ENCODE data around the gene HBEGF. TPM values are rescaled to one million over a fixed set of nuclear protein-coding genes. Genes with fewer than 3 reads are reported as not detected.

HBEGF gene
- total and polyA plus RNA-seq, 5 experiments from 2014 or later = 0.06 to 0.44 (median 0.30) TPM; not detected in 2

DNA sequence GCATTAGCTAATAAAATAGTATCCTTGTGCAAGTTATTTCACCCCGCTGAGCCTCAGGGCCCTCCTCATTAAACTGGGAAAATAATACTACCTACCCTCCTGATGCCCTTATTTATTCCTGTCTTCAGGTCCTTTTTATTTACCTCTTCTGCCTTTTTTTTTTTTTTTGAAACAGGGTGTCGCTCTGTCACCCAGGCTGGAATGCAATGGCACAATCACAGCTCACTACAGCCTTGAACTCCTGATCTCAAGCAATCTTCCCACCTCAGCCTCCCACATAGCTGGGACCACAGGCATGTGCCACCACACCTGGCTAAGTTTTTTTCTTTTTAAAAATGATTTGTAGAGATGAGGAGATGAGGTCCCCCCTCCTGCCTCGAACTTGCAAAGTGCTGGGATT lies 20.9 kb downstream of the HBEGF start:
- Mint-ChIP-seq H3K27me3 (peaks cover 0 to 4% (median 0%) of the 10 kb centered on the region in 5 donors), H3K27ac (no peak overlapping the region), H3K9me3 (no peaks in the 10 kb centered on the region), H3K4me3 (no peak overlapping the region), H3K4me1 (peaks cover 0 to 7% (median 2%) of the 10 kb centered on the region in 4 donors), H3K36me3 (no peaks in the 10 kb centered on the region)
- POLR2A ChIA-PET = no interaction called here
- no peak for ATAC-seq
- no peak for DNase-seq

DNA sequence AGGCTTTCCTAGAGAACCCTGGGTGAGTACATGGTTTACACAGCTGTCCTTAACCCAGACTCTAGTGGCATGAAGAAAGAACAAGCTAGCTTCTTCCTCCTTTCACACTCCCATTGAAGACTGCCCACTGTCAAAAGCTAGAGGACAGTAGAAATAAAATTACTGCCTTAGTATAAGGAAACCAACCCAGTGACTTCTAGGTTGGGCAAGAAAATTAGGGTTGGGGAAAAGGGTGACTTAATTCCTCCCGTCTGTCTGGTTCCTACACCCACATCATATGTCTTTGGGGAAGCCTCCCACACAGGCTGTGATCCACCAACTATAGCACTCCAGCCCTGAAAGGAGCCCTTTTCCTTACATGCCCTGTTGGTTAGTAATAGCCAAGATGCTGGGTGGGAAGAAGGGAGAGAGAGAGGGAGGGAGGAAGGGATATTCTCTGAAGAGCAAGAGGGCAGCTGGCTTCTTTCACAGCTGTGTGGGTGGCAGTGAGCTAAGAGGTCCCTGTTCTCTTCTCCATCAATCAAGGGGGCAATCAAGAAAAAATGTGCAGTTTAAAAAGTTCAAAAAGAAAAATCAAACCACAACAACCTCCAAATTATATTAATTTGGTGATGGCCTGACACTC lies 21.7 kb downstream of the HBEGF start:
- Mint-ChIP-seq H3K4me1 (peaks cover 0 to 7% (median 2%) of the 10 kb centered on the region in 4 donors), H3K9me3 (no peaks in the 10 kb centered on the region), H3K4me3 (no peak overlapping the region), H3K27ac (no peak overlapping the region), H3K36me3 (no peaks in the 10 kb centered on the region), H3K27me3 (peaks cover 0 to 4% (median 0%) of the 10 kb centered on the region in 5 donors)
- POLR2A ChIA-PET = no interaction called here
- DNase-seq (no peak), ATAC-seq (no peak)

DNA sequence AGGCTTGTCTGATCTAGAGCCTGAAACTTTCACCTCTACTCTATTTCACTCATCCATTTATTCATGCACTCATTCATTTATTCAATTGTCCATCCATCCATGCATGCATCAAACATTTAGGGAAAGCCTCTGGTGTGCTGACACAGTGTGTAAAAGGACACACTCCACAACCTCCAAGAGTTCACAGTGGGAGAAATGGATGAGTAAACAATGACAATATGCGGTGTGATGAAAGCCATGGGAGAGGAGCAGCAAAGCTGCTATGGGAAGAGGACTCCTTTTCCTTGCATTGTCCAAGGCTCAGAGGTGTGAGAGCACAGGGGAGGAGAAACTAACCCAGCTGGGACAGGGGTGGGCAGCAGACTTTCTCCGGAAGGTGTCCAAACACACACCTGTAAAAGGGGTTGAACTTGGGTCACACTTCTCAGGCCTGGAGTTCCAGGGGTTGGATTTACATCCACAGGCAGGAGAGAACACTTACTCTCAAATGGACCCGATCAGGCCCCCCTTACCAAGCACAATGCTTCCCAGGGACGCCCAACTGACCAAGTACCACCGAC lies 22.3 kb downstream of the HBEGF start:
- Mint-ChIP-seq H3K9me3 (no peaks in the 10 kb centered on the region), H3K36me3 (no peaks in the 10 kb centered on the region), H3K4me3 (no peak overlapping the region), H3K4me1 (peaks cover 0 to 10% (median 2%) of the 10 kb centered on the region in 4 donors), H3K27ac (no peak overlapping the region), H3K27me3 (peaks cover 0 to 4% (median 0%) of the 10 kb centered on the region in 5 donors)
- ATAC-seq (no peak), DNase-seq (no peak)
- POLR2A ChIA-PET = no interaction called here

DNA sequence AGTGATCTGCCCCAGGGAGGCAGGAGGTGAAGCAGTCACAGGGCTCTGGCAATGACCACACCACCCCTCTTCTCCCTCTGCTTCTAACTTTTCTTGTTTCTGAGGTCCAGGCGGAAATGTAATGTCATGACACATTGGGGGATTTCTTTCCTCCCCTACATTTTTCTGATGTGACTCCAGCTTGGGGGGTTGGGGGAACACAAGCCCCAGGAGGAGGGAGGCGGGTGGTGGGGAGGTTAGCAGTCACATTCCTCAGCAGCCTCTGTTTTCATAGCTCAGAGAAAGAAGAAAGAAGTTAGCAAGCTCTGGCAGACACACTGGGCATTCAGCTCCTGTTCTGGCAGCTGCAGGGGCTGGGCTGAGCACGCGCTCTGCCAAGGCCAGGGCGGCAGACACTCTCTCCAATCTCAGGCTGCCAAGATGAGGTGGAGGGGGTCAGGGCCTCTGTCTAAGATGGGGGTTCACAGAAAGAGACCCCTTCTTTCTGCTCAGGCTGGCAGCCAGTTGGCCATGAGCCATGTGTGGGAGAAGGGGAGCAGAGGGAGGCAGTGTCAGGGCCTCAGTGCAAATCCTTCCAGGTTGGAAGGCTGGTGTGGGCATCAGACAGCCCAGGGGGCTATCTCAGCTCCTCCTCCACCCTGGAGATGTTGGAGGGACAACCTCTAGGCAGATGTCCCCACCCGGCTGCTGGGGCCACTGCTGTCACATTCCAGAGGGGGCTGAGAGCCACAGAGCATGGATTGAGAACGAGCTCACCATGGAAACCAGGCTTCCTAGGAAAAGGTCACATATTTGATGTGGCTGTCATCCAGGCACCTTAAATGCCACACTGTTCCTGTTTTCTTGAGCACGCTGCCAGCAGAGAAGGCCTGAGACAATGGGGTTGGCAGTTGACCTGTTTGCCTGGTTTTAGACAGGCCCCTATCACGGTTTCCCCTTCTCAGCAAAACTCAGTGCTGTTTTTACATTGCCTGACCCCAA lies 23.4 kb downstream of the HBEGF start:
- POLR2A ChIA-PET = no interaction called here
- H3K4me3 Mint-ChIP-seq = no peak overlapping the region
- peaks cover 0 to 4% (median 0%) of the 10 kb centered on the region in 5 donors for H3K27me3 Mint-ChIP-seq
- no peak for ATAC-seq
- H3K9me3 Mint-ChIP-seq = no peaks in the 10 kb centered on the region
- H3K27ac Mint-ChIP-seq = no peak overlapping the region
- H3K36me3 Mint-ChIP-seq = no peaks in the 10 kb centered on the region
- H3K4me1 Mint-ChIP-seq = peaks cover 0 to 10% (median 2%) of the 10 kb centered on the region in 4 donors
- DNase-seq = no peak

DNA sequence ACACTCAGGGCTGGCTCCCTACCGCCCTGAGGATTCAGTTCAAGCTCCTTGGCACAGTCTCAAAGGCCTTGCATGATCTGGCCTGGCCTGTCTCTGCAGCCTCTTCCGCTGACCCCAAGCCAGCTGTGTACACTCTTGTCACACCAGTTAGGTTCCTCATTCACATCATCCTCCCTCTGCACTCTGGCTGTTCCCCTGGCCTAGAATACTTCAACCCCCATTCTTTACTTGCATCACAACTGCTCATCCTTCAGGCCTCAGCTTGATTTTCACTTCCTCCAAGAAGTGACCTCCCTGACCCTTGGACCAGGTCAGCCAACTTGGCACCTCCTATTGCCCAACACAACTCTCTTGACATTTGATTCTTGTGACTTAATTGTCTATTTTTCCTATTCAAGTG lies 24.6 kb downstream of the HBEGF start:
- POLR2A ChIA-PET = no interaction called here
- ATAC-seq (no peak), DNase-seq (no peak)
- Mint-ChIP-seq H3K27ac (no peak overlapping the region), H3K4me3 (peak overlapping the region in 1 of 10 donors; percentile 3), H3K4me1 (peaks cover 0 to 10% (median 2%) of the 10 kb centered on the region in 4 donors), H3K9me3 (no peaks in the 10 kb centered on the region), H3K27me3 (peaks cover 0 to 4% (median 0%) of the 10 kb centered on the region in 5 donors), H3K36me3 (no peaks in the 10 kb centered on the region)

DNA sequence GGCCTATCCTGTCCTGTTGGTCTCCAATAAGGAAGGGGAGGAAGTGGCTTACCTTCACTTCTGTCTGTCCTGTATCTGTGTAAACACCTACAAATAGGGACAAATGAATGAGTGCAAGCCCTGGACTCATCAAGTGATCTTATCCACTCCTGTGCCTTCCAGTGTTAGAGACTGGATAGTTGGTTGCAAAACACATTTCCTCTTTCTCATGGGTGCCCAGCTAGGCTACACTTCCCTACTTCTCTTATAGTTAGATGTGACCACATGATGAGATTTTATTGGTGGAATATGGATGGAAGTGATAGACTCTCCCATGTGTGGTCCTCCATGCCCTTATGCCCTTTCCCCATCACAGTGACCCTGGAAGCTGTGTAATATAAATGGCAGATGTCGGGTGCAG lies 26.6 kb downstream of the HBEGF start:
- no peak for ATAC-seq

DNA sequence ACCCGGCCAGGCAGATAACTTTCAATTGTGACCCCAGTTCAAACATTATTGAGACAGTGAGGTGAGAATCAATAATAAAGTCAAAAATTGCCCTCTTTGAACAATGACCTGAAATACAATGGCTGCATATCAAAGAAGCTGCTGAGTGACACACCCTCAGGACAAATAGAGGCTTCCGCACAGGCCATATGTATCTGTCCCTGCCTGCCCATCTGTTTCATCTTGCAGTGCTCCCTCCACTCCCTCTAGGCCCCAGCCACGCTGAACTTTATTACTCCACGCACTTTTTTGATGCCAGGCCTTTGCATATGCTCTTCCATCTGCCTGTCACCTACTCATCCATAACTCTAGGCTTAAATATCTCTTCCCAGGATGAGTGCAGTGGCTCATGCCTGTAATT lies 27.6 kb downstream of the HBEGF start:
- ATAC-seq = no peak
- POLR2A ChIA-PET = no interaction called here
- peaks cover 0 to 4% (median 0%) of the 10 kb centered on the region in 5 donors for H3K27me3 Mint-ChIP-seq
- H3K36me3 Mint-ChIP-seq = no peaks in the 10 kb centered on the region
- no peak for DNase-seq
- H3K9me3 Mint-ChIP-seq = no peaks in the 10 kb centered on the region
- H3K4me3 Mint-ChIP-seq = no peak overlapping the region
- H3K4me1 Mint-ChIP-seq = peaks cover 0 to 10% (median 1%) of the 10 kb centered on the region in 4 donors
- H3K27ac Mint-ChIP-seq = no peak overlapping the region

More for the DNA sequence above, 26.6 kb downstream of the HBEGF start:
- no peak overlapping the region for H3K27ac Mint-ChIP-seq
- peaks cover 0 to 4% (median 0%) of the 10 kb centered on the region in 5 donors for H3K27me3 Mint-ChIP-seq
- no peaks in the 10 kb centered on the region for H3K9me3 Mint-ChIP-seq
- DNase-seq = no peak
- H3K4me1 Mint-ChIP-seq = peaks cover 0 to 10% (median 2%) of the 10 kb centered on the region in 4 donors
- no peak overlapping the region for H3K4me3 Mint-ChIP-seq
- H3K36me3 Mint-ChIP-seq = no peaks in the 10 kb centered on the region
- POLR2A ChIA-PET = interaction anchor here (1.0 kb wide), 1 partner anchor 32 kb away, joined by 4 read pairs; no protein-coding TSS in a partner anchor

DNA sequence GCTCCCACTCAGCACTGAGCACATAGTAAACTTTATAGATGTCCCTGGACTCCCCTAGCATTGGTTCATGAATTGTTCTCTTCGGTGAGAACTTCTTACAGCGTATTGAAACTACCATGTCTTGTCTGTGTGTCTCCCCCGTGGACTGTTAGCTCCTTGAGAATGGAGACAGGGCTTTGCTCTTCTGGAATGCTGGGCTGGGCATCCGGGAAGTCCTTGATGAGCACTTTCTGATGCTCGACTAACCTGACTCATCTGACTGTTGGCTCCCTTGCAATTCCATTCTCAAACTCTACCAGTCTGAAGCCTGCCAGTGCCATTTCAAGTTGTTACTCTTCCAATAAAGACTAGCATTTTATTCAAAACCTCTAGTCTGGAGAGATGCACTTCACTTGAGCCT lies 28.5 kb downstream of the HBEGF start:
- H3K4me3 Mint-ChIP-seq = no peak overlapping the region
- peaks cover 0 to 10% (median 1%) of the 10 kb centered on the region in 4 donors for H3K4me1 Mint-ChIP-seq
- H3K36me3 Mint-ChIP-seq = no peaks in the 10 kb centered on the region
- H3K9me3 Mint-ChIP-seq = no peaks in the 10 kb centered on the region
- peaks cover 0 to 4% (median 0%) of the 10 kb centered on the region in 5 donors for H3K27me3 Mint-ChIP-seq
- DNase-seq (no peak), ATAC-seq (no peak)
- H3K27ac Mint-ChIP-seq = no peak overlapping the region
- POLR2A ChIA-PET = no interaction called here

DNA sequence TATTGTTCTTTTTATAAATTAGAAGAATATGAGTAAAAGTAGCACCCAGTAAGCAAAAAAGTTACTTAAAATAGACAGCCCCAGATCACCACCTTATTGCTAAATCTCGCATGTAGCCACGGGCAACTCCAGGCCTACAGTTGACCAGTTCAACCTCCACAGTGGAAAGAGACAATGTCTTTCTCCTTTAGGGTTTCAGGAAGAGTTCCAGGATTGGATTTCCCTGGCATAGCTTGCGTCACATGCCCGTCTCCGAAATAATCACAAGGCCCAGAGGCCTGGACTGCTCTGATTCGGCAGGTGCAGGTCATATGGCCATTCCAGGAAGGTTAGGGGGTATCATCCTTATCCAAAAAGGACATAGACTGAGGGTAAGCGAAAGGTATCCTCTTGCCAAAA lies 33.6 kb downstream of the HBEGF start:
- DNase-seq (no peak), ATAC-seq (no peak)
- Mint-ChIP-seq H3K27me3 (peaks cover 2 to 21% (median 11%) of the 10 kb centered on the region in 5 donors), H3K36me3 (no peaks in the 10 kb centered on the region), H3K9me3 (no peaks in the 10 kb centered on the region), H3K4me3 (no peak overlapping the region), H3K4me1 (no peaks in the 10 kb centered on the region), H3K27ac (peak overlapping the region in 1 of 10 donors; percentile 4)
- POLR2A ChIA-PET = no interaction called here

DNA sequence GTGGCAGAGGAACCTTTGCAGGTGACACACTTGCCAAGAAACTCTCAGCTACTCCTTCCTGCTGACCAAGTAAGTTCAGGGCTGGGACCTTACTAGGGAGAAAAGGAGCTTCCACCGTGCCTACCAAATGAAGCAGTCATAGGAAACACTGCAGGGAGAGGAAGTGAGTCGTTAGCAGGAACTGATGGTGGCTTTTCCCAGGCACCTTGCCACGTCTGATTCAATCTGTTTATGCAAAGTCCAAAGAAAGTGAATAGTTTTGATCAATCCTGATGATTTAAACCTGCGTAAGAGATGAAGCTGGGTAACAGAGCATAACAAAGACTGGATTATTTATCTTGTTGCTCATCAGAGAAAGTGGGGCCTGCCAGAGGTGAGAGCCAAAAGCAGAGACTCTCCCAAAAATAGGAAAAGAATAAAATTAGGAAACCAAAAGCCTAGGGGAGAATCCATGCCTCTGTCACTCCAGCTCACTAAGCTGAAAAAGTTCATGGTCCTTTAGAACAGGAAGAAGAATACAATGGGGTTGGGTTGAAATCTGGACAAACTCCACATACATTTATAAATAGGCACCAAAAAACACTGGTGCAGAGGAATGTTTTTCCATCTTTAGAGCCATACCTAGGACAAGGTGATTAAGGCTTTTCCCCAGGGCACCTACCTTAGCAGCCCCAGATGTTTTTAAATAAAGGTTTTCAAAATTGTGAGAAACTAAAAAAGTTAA lies 34.2 kb downstream of the HBEGF start:
- no peaks in the 10 kb centered on the region for H3K36me3 Mint-ChIP-seq
- peaks cover 2 to 21% (median 11%) of the 10 kb centered on the region in 5 donors for H3K27me3 Mint-ChIP-seq
- DNase-seq (no peak), ATAC-seq (no peak)
- H3K4me1 Mint-ChIP-seq = no peaks in the 10 kb centered on the region
- no peaks in the 10 kb centered on the region for H3K9me3 Mint-ChIP-seq
- POLR2A ChIA-PET = no interaction called here
- no peak overlapping the region for H3K27ac Mint-ChIP-seq
- H3K4me3 Mint-ChIP-seq = no peak overlapping the region

DNA sequence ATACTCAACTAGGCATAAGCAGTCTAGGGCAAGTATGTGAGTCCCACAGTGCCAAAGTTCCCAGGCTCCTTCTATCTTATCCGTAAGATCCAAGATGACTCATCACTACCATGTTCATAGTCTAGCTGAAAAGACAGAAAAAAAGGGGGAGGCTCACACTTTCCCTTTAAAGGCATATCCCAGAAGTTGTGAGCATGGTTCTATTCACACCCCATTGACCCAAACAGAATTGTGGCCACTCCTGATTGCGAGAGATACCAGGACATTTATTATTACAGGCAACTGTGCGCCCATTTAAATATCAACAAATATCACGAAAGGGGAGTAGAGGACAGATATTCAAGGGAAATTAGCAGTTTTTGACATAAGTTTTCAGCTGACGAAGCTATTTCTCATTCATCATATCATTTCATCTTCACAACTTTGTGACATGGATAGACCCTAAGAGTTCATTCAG lies 35.4 kb downstream of the HBEGF start:
- no peak for ATAC-seq
- H3K4me3 Mint-ChIP-seq = no peak overlapping the region
- POLR2A ChIA-PET = no interaction called here
- DNase-seq = no peak
- peaks cover 6 to 21% (median 12%) of the 10 kb centered on the region in 5 donors for H3K27me3 Mint-ChIP-seq
- no peaks in the 10 kb centered on the region for H3K9me3 Mint-ChIP-seq
- H3K36me3 Mint-ChIP-seq = no peaks in the 10 kb centered on the region
- no peaks in the 10 kb centered on the region for H3K4me1 Mint-ChIP-seq
- no peak overlapping the region for H3K27ac Mint-ChIP-seq

DNA sequence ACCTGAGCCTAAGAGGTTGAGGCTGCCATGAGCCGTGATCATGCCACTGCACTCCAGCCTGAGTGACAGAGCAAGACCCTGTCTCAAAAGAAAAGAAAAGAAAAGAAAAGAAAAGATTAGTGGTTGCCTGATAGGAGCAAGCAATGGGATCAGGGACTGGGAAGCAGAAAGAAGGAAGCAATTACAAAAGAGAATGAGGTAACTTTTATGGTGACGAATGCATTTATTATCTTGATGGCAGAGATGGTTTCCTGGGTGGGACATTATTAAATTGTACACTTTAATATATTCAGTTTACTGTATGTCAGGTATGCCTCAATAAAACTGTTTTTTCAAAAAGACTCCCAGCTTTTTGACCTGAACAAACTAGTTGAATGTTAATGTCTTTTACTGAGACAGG lies 36.0 kb downstream of the HBEGF start:
- Mint-ChIP-seq H3K9me3 (no peaks in the 10 kb centered on the region), H3K27me3 (peaks cover 7 to 21% (median 12%) of the 10 kb centered on the region in 5 donors), H3K27ac (no peak overlapping the region), H3K36me3 (no peaks in the 10 kb centered on the region), H3K4me1 (no peaks in the 10 kb centered on the region), H3K4me3 (no peak overlapping the region)
- DNase-seq (no peak), ATAC-seq (no peak)
- POLR2A ChIA-PET = no interaction called here

All from naive thymus-derived CD8-positive, alpha-beta T cell (primary cell).